Right atrium auricular region (tissue), 2 donors: ENCODE measurements around the gene B4GALT4. TPM values are rescaled to one million over a fixed set of nuclear protein-coding genes. Genes with fewer than 3 reads are reported as not detected.
"Not testable (repeated sequence)": the region's sequence is repeated elsewhere in the genome, so short reads cannot be mapped to it uniquely, and the experiment has no call there.

Source experiments
- DNase-seq: peaks from one replicate; pipeline ENCODE4 v3.0.0-alpha.2; 2019; ENCODE audit warnings: low spot score
- H3K27ac ChIP-seq, 2 donors: fragments of 200-600 bp; sonication (generic); 1 replicate in 1 of 2; 2 replicates in 1 of 2; pipeline ENCODE4 v1.5.1; 2016 to 2019
- H3K27me3 ChIP-seq, 2 donors: fragments of 200-600 bp; sonication (generic); one replicate each; pipeline versions ENCODE4 v1.5.1 to v1.6.0; 2017 to 2019
- H3K36me3 ChIP-seq: fragments of 200-600 bp; sonication (generic); one replicate; pipeline ENCODE4 v1.5.1; 2016
- H3K4me1 ChIP-seq, 2 donors: fragments of 200-600 bp; sonication (generic); one replicate each; pipeline versions ENCODE4 v1.5.1 to v1.6.0; 2017 to 2019
- H3K4me3 ChIP-seq, 2 donors: fragments of 200-600 bp; sonication (generic); 1 replicate in 1 of 2; 2 replicates in 1 of 2; pipeline ENCODE4 v1.5.1; 2017 to 2019; ENCODE audit warnings: mild to moderate bottlenecking in 1 of 2, moderate library complexity in 1 of 2
- H3K9me3 ChIP-seq, 2 donors: fragments of 200-600 bp; sonication (generic); one replicate each; pipeline ENCODE4 v1.5.1; 2019
- total RNA-seq, 2 donors: library from RNA; depleted of rRNA; stranded (reverse); fragments of >200 nt; gene quantifications; one replicate each; pipeline ENCODE4 v1.1.0, GENCODE V29; 2016
- TF ChIP-seq, protein P1 (sequence below), 2 donors: fragments of 200-600 bp; sonication (generic); IDR thresholded peaks; one replicate each; pipeline ENCODE4 v1.5.1; 2019; ENCODE audit warnings: antibody characterized with exemption in 2 of 2

B4GALT4 gene
- total RNA-seq, 2 donors from 2014 or later: 15.6 to 16.4 TPM

DNA sequence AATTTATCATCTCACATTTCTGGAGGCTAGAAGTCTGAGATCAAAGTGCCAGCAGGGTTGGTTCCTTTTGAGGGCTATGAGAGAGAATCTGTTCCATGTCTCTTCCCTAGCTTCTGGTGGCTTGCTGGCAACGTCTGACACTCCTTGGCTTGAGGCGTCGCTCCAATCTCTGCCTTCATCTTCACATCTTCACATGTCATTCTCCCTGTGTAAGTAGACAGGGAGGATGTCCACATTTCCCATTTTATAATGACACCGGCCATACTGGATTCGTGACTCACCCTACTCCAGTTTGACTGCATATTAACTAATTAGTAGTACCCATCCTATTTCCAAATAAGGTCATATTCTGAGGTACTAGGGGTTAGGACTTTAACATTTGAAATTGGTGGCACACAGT lies 36.0 kb upstream of the B4GALT4 start:
- H3K36me3 ChIP-seq: no peaks in the 10 kb centered on the region
- peaks cover 0 to 21% of the 10 kb centered on the region in 2 donors for H3K4me1 ChIP-seq
- H3K9me3 ChIP-seq: no peaks in the 10 kb centered on the region
- H3K4me3 ChIP-seq: no peak overlapping the region
- no peak for DNase-seq
- no peaks in the 10 kb centered on the region for H3K27me3 ChIP-seq
- H3K27ac ChIP-seq: no peak overlapping the region
- TF ChIP-seq, protein P1, sequence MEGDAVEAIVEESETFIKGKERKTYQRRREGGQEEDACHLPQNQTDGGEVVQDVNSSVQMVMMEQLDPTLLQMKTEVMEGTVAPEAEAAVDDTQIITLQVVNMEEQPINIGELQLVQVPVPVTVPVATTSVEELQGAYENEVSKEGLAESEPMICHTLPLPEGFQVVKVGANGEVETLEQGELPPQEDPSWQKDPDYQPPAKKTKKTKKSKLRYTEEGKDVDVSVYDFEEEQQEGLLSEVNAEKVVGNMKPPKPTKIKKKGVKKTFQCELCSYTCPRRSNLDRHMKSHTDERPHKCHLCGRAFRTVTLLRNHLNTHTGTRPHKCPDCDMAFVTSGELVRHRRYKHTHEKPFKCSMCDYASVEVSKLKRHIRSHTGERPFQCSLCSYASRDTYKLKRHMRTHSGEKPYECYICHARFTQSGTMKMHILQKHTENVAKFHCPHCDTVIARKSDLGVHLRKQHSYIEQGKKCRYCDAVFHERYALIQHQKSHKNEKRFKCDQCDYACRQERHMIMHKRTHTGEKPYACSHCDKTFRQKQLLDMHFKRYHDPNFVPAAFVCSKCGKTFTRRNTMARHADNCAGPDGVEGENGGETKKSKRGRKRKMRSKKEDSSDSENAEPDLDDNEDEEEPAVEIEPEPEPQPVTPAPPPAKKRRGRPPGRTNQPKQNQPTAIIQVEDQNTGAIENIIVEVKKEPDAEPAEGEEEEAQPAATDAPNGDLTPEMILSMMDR (IDR thresholded peaks at IDR 0.05): no peak

DNA sequence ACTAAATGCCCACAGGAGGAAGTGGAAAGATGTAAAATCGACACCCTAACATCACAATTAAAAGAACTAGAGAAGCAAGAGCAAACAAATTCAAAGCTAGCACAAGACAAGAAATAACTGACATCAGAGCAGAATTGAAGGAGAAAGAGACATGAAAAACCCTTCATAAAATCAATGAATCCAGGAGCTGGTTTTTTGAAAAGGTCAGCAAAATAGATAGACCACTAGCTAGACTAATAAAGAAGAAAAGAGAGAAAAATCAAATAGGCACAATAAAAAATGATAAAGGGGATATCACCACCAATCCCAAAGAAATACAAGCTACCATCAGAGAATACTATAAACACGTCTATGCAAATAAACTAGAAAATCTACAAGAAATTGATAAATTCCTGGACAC lies 29.5 kb upstream of the B4GALT4 start:
- H3K4me1 ChIP-seq, H3K36me3 ChIP-seq: not testable (repeated sequence)

DNA sequence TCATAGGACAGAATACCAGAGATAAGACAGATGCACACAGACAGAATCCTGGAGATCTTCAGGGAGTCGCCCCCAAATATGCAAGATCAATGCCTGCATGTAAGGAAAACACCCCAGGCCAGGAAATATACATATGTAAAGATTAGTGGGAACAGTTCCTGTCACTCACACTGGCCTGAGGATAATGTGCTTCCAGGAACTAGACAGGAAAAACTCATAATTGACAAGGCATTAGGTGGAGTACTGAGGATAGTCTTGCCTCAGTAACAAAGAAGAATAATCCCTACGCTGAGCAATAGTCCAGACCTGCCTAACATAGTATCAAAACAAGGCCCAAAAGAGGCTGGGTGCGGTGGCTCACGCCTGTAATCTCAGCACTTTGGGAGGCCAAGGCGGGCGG lies 20.4 kb upstream of the B4GALT4 start:
- H3K27me3 ChIP-seq: no peaks in the 10 kb centered on the region
- no peak overlapping the region for H3K4me3 ChIP-seq
- DNase-seq: no peak
- H3K4me1 ChIP-seq: peaks cover 0 to 10% of the 10 kb centered on the region in 2 donors
- H3K36me3 ChIP-seq: no peaks in the 10 kb centered on the region
- no peak overlapping the region for H3K27ac ChIP-seq
- TF ChIP-seq, protein P1 (IDR thresholded peaks at IDR 0.05): no peak
- H3K9me3 ChIP-seq: no peaks in the 10 kb centered on the region

More for the DNA sequence above, 29.5 kb upstream of the B4GALT4 start:
- H3K27me3 ChIP-seq, H3K9me3 ChIP-seq, DNase-seq, H3K27ac ChIP-seq, H3K4me3 ChIP-seq: not testable (repeated sequence)

DNA sequence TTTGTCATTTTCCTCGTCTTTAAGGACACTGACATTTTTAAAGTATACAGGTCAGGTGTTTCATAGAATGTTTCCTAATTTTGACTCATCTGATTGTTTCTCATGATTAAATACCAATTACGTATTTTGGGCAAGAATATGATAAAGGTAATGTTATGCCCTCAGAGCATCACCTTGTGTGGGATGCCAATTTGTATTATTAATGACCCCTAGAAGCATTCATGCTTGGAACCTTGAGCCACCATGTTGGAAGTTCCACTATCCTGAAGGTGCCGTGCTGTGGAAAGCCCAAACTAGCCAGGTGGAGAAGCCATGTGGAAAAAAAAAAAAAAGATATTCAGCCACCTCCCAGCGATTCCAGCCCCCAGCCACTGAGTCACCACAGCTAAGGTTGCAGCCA lies 19.1 kb upstream of the B4GALT4 start:
- Histone ChIP-seq H3K4me1 (peaks cover 0 to 10% of the 10 kb centered on the region in 2 donors), H3K27ac (no peak overlapping the region), H3K9me3 (no peaks in the 10 kb centered on the region), H3K36me3 (no peaks in the 10 kb centered on the region), H3K4me3 (no peak overlapping the region), H3K27me3 (no peaks in the 10 kb centered on the region)
- TF ChIP-seq, protein P1 (IDR thresholded peaks at IDR 0.05): no peak
- DNase-seq: no peak

DNA sequence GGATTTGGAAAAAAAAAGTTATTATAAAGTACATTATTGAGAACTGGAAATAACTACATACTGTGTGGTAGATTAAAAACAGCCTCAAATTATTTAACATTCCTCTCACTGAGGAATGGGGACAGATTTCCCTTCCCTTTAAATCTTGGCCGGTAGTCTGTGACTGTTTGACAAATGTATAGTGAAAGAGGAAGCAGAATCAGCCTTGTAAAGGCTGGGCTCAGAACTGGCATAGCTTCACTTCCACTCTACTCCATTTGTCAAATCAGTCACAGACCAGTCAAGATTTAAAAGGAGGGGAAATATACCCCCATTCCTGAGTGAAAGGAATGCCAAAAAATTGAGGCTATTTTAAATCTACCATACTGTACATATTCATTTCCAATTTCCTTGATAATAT lies 18.2 kb upstream of the B4GALT4 start:
- DNase-seq: no peak
- Histone ChIP-seq H3K27ac (no peak overlapping the region), H3K4me1 (peaks cover 0 to 10% of the 10 kb centered on the region in 2 donors), H3K27me3 (no peaks in the 10 kb centered on the region), H3K9me3 (no peaks in the 10 kb centered on the region), H3K36me3 (no peaks in the 10 kb centered on the region), H3K4me3 (no peak overlapping the region)
- TF ChIP-seq, protein P1 (IDR thresholded peaks at IDR 0.05): no peak

DNA sequence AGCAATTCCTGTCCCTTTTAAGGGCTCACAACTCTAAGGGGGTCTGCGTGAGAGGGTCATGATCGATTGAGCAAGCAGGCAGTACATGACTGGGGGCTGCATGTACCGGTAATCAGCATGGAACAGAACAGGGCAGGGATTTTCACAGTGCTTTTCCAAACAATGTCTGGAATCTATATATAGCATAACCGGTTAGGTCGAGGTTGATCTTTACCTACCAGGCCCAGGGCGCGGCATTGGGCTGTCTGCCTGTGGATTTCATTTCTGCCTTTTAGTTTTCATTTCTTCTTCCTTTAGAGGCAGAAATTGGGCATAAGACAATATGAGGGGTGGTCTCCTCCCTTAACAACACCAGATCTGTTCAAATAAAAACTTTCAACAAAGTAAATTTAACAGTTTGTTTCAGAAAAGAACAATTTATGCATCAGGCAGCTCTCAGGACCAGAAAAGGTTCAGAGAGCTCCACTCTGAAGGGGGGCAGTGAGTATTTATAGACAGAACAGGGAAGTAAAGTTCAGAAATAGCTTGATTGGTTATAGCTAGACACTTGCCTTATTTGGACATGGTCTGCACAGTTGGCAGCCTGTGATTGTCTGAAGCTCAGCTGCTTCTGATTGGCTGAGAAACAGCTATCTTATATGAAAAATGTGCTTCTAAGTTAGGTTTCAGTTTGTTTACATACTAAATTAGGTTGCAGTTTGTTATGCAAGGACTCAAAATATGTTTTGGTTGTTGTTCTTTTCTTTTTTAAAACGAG lies 17.2 kb upstream of the B4GALT4 start:
- Histone ChIP-seq H3K4me1 (peaks cover 0 to 10% of the 10 kb centered on the region in 2 donors), H3K36me3 (no peaks in the 10 kb centered on the region), H3K27me3 (no peaks in the 10 kb centered on the region), H3K27ac (peak overlapping the region; percentile 18 to 53), H3K4me3 (no peak overlapping the region), H3K9me3 (no peaks in the 10 kb centered on the region)
- no peak for DNase-seq
- TF ChIP-seq, protein P1 (IDR thresholded peaks at IDR 0.05): no peak
